Measurements from ENCODE around the gene VAT1. TPM values are rescaled to one million over a fixed set of nuclear protein-coding genes. Genes with fewer than 3 reads are reported as not detected.

The VAT1 gene
- total RNA-seq, 8 experiments from 2014 or later = 42.9 to 426 (median 125) TPM

DNA sequence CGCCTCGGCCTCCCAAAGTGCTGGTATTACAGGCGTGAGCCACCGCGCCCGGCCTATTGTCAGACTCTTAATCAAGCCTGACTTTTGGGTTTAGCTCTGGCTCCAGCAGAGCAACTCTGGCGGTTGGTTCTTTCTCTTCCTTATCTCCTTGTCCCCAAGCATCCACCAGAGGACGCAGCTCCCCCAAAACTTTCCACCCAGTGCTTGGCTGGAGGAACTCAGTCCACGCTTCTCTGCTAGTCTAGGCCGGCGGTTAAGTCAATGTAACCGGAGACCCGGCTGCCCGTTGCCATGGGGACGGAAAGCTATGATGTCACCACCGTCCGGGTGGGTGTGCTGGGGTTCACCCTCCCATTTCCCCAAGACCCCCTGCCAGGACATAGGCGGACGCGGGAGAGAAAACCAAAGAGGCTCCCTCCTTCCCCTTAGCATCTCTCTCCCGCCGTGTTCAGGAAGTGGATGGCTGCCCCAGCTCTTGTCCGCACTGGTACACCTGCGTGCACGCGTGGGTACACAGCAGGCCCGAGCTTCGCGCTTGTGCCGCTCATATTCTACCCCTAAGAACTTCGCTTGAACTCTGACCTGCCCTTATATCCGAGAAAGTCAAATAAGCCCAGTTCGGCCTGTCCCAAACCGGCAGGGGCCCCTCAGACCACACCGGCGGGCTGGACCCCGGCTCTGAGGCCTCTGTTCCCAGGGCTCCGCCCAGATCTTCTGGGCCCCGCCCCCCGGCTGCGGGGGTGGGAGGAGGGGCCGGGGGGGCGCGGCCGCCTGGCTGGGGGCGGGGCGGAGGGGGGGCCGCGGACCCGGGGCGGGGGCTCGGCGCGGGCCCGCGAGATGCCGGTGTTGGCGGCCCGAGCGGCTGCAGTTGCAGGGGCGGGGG lies 2.5 kb upstream of the VAT1 start, which contains the start of gene RND2:
TSS of gene RND2 (plus strand) at position 825 of the 883 bp plus-strand sequence. CDS start 117 bp downstream, outside the sequence.
- peak within 1 kb of the TSS; percentile 75 to 82 for H3K27ac ChIP-seq
- whole genome bisulfite sequencing, 10 experiments = 0 to 2% (median 0%) methylated on average over 1 to 22 of the region's 61 CpGs; no CpG with 5 or more reads in 6 of the 10 experiments
- in situ Hi-C loops (cut with MboI; ENCODE audit: low pct_unique_long_range_greater_than_20kb in 2 of 9, low sequenced_read_pairs in 9 of 9, unreplicated experiment in 9 of 9) = loop anchor here in 1 of 9 experiments (25.0 kb wide), 1 partner anchor 313 kb away; no protein-coding TSS in a partner anchor
- H3K4me3 ChIP-seq = peak within 1 kb of the TSS; percentile 44 to 50 (median 46)
- ATAC-seq (replicated peaks in 6 of 8) = peak; percentile 52 to 74 (median 66)
- H3K4me1 ChIP-seq (replicated peaks in 1 of 2) = peaks cover 29 to 34% of the 10 kb centered on the region in 2 donors

DNA sequence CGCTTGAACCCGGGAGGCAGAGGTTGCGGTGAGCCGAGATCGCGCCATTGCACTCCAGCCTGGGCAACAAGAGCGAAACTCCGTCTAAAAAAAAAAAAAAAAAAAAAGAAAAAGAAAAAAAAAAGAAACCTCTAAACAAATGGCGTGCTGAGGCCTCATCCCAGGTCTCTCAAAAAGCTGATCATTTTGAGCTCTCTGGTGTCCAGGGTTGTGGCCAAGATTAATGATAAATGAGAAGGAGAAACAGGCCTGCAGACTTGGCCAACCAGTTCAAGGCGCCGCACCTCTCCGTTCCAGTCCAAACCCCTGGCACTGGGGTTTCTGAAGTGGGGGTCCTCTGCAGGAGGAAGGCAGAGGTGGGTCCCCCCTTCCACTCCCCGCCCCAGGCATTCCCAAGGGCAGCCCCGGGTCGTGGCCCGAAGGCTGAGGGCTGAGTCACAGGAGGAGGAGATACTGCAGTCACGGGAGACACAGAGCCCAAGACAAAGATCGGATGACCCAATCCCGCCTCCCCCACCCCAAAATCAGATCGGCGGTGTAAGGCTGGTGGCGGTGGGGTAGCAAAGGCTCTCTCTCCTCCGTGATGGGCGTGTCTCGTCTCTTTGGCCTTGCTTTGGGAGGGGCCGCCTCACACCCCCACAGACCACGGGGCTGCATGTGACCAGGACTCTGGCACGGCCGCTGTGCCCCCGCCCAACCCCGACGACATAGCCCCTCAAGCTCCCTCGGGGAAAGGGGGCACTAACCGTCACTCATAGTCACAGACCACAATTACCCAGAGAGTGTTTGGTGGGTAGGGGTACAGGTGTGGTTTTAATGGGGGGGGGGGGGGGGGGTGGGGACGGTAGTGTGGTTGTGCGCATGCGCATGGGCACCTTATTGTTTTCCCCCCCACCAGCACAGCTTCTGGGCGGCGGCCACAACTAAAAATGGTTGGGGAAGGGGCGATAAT lies 1.1 kb downstream of the VAT1 start:
- Histone ChIP-seq H3K4me3 (peak overlapping the region; percentile 57 to 99 (median 68)), H3K4me1 (replicated peaks in 1 of 2) (peaks cover 34 to 37% of the 10 kb centered on the region in 2 donors), H3K27ac (peak overlapping the region; percentile 87)
- in situ Hi-C loops (cut with MboI; ENCODE audit: low pct_unique_long_range_greater_than_20kb in 2 of 9, low sequenced_read_pairs in 9 of 9, unreplicated experiment in 9 of 9) = loop anchor here in 1 of 9 experiments (25.0 kb wide), 1 partner anchor 316 kb away; no protein-coding TSS in a partner anchor
- WGBS, 10 experiments = 13 to 75% (median 20%) methylated on average over 2 to 11 of the region's 40 CpGs; no CpG with 5 or more reads in 5 of the 10 experiments
- ATAC-seq (replicated peaks in 6 of 8) = peak; percentile 7 to 46 (median 29)

DNA sequence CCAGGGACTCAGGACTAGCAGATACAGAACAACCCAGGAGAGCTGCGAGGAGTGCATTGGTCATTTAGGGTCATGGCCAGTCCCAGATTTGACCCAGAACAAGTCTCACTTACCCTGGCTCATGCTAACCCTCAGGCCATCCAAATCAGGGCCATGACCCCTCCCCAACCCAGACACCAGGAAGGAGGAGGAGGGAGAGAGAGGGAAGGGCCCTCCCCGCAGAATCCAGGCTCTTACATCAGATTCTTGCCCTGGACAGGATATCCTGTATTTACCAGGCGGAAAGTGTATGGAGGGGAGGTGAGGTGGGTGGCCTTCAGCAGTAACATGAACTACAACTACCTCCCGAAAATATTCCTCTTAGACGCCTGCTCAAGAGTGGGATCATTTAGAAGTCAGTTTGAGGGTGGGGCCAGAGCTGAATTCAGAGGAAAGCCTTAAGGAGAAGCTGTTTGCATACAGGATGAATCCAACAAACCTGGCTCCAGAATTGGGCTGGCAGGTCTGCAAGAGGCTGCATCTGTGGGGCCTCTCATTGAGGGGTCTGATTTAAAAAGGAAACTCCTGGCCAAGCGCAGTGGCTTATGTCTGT lies 2.1 kb downstream of the VAT1 start:
- Histone ChIP-seq H3K27ac (peak overlapping the region in 1 of 2 donors; percentile 87), H3K4me1 (replicated peaks in 1 of 2) (peaks cover 30 to 43% of the 10 kb centered on the region in 2 donors), H3K4me3 (peak overlapping the region; percentile 57 to 99 (median 68))
- 7 to 81% (median 33%) methylated on average over 1 to 5 of the region's 6 CpGs; no CpG with 5 or more reads in 4 of the 10 experiments for WGBS, 10 experiments
- in situ Hi-C loops (cut with MboI; ENCODE audit: low pct_unique_long_range_greater_than_20kb in 2 of 9, low sequenced_read_pairs in 9 of 9, unreplicated experiment in 9 of 9) = loop anchor here in 1 of 9 experiments (25.0 kb wide), 1 partner anchor 317 kb away; no protein-coding TSS in a partner anchor
- ATAC-seq (replicated peaks in 6 of 8) = peak in 2 of 8 experiments; percentile 1

DNA sequence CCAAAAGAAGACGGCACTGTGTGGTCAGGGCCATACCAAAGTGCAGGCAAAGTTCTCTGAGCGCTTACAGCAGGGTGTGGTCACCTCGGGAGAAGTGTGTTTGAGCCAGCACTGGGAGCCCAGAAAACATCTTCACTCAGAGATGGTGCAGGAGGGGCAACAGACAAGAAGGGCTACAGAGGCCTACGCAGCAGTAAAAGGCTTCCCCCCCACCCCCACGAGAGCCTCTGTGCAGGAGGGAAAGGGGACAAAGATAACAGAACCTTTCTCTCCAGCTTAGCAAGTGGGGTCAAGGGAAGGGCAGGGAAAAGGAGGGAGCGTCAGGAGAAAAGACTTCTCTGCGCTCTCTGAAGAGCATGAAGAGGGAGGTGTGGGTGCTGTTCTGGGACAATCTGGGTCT lies 2.8 kb downstream of the VAT1 start:
- Histone ChIP-seq H3K27ac (peak overlapping the region in 1 of 2 donors; percentile 87), H3K4me1 (replicated peaks in 1 of 2) (peaks cover 30 to 48% of the 10 kb centered on the region in 2 donors), H3K4me3 (peak overlapping the region; percentile 57 to 99 (median 68))
- peak in 2 of 8 experiments; percentile 2 for ATAC-seq (replicated peaks in 6 of 8)
- WGBS, 10 experiments = 0 to 60% (median 37%) methylated on average over 1 to 4 of the region's 7 CpGs; no CpG with 5 or more reads in 1 of the 10 experiments
- in situ Hi-C loops (cut with MboI; ENCODE audit: low pct_unique_long_range_greater_than_20kb in 2 of 9, low sequenced_read_pairs in 9 of 9, unreplicated experiment in 9 of 9) = loop anchor here in 1 of 9 experiments (25.0 kb wide), 1 partner anchor 318 kb away; no protein-coding TSS in a partner anchor

DNA sequence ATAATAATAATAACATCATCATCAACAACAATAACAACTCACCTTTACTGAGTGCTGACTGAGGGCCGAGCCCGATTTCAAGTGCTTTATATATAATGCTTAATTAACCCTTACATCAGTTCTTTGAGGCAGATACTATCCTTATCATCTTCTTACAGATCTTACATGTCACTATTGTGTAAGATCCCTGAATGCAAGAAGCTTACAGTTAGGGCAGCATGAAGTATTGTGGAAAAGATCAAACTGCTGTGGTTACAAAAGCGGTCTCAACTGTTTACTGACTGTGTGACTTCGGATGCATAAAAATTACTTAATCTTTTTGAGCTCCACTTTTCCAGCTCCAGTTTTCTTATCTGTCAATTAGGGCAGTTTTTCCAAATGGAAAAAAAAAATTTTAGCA lies 3.3 kb downstream of the VAT1 start:
- 47 to 100% (median 65%) methylated on average over 1 to 4 of the region's 4 CpGs for WGBS, 10 experiments
- in situ Hi-C loops (cut with MboI; ENCODE audit: low pct_unique_long_range_greater_than_20kb in 2 of 9, low sequenced_read_pairs in 9 of 9, unreplicated experiment in 9 of 9) = loop anchor here in 1 of 9 experiments (25.0 kb wide), 1 partner anchor 318 kb away; no protein-coding TSS in a partner anchor
- Histone ChIP-seq H3K4me3 (peak overlapping the region in 2 of 5 donors; percentile 58 to 68), H3K27ac (peak overlapping the region in 1 of 2 donors; percentile 87), H3K4me1 (replicated peaks in 1 of 2) (peaks cover 30 to 52% of the 10 kb centered on the region in 2 donors)
- ATAC-seq (replicated peaks in 6 of 8) = no peak

DNA sequence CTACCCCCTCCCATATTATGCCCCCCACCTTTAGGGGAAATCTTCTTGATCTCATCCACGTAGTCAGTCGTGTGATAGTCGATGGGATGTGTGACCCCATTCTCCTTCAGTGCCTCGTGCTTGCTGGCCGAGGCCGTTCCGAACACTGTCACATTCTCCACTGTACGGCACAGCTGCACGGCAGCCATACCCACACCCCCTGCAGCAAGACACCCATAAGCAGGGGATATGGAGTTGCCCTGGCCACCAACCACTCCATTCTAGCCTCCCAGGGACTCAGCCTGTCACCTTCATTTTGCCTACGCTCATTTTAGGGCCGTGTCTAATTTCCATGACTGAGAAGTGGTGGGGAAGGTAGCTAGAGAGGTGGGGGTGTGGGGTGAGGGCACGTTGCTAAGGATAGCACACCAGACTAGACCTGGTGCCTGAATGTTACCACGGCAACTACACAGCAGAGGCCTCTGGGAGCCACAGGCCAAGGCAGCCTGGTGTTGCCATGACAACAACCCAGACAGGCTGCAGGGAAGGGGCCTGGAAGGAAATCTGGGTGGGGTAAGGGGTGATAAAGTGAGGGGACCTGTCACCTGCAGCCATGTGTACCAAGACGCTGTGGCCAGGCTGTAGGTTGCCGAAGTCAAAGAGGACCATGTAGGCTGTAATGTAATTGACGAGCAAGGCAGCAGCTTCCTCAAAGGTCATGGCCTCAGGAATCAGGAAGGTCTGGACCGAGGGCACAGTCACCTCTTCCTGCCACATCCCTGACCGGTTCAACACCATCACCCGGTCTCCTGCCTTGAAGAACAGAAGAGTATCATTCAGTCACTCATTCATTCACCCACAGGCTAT lies 4.0 kb downstream of the VAT1 start:
- H3K27ac ChIP-seq = peak overlapping the region; percentile 14 to 57
- in situ Hi-C loops (cut with MboI; ENCODE audit: low pct_unique_long_range_greater_than_20kb in 2 of 9, low sequenced_read_pairs in 9 of 9, unreplicated experiment in 9 of 9) = loop anchor here in 1 of 9 experiments (25.0 kb wide), 1 partner anchor 319 kb away; no protein-coding TSS in a partner anchor

DNA sequence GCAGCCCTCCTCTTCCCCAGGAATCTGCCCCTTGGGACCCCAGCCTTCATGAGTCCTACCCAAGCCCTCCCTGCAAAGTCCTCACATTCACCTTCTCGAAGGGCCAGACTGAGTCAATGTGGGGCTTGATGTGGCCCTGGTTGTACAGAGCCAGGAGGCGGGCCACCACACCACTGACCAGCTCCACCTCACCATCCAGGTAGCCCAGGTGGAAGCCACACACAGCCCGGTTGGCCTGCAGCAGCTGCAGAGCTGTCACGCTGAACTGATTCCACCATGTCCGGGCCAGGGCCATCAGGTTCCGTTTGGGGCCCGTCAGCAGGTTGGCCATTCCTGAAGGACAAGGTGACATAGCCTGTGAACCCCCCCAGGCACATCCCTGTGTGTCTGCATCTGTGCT lies 6.0 kb downstream of the VAT1 start:
- Histone ChIP-seq H3K4me3 (no peak overlapping the region), H3K4me1 (replicated peaks in 1 of 2) (peaks cover 30 to 53% of the 10 kb centered on the region in 2 donors), H3K27ac (no peak overlapping the region)
- no peak for ATAC-seq (replicated peaks in 6 of 8)
- in situ Hi-C loops (cut with MboI; ENCODE audit: low pct_unique_long_range_greater_than_20kb in 2 of 9, low sequenced_read_pairs in 9 of 9, unreplicated experiment in 9 of 9) = loop anchor here in 1 of 9 experiments (25.0 kb wide), 1 partner anchor 321 kb away; no protein-coding TSS in a partner anchor
- whole genome bisulfite sequencing, 10 experiments = 100% methylated on average over 1 to 3 of the region's 7 CpGs; no CpG with 5 or more reads in 7 of the 10 experiments

More for the DNA sequence above, 4.0 kb downstream of the VAT1 start:
- Histone ChIP-seq H3K4me3 (peak overlapping the region in 3 of 5 donors; percentile 2 to 68 (median 58)), H3K4me1 (replicated peaks in 1 of 2) (peaks cover 30 to 53% of the 10 kb centered on the region in 2 donors)
- ATAC-seq (replicated peaks in 6 of 8) = peak in 5 of 8 experiments; percentile 66 to 70 (median 68)
- WGBS, 10 experiments = 14 to 80% (median 67%) methylated on average over 1 to 4 of the region's 19 CpGs; no CpG with 5 or more reads in 7 of the 10 experiments

DNA sequence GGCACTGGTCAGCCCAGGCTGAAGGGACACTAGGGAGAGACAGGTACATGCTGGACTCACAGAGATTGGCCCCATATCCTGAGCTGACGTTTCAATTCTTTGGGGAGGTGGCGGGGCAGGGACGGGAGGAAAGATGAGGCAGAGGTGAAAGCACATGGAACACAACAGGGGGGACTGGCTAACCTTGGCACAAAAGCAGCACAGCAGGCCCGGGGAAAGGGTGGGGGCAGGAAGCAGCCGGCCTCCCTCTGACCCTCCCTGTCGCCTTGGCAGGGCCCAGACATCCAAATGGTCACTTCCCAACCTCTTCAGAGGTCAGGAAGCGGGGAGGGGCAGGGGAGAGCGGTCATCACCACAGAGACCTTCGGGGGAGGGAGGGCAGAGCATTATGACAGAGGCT lies 6.6 kb downstream of the VAT1 start:
- 0% methylated on average over 1 of the region's 9 CpGs; no CpG with 5 or more reads in 9 of the 10 experiments for WGBS, 10 experiments
- in situ Hi-C loops (cut with MboI; ENCODE audit: low pct_unique_long_range_greater_than_20kb in 2 of 9, low sequenced_read_pairs in 9 of 9, unreplicated experiment in 9 of 9) = loop anchor here in 1 of 9 experiments (25.0 kb wide), 1 partner anchor 322 kb away; no protein-coding TSS in a partner anchor
- Histone ChIP-seq H3K4me3 (no peak overlapping the region), H3K4me1 (replicated peaks in 1 of 2) (peaks cover 30 to 53% of the 10 kb centered on the region in 2 donors), H3K27ac (no peak overlapping the region)
- ATAC-seq (replicated peaks in 6 of 8) = peak in 2 of 8 experiments; percentile 2 to 13

DNA sequence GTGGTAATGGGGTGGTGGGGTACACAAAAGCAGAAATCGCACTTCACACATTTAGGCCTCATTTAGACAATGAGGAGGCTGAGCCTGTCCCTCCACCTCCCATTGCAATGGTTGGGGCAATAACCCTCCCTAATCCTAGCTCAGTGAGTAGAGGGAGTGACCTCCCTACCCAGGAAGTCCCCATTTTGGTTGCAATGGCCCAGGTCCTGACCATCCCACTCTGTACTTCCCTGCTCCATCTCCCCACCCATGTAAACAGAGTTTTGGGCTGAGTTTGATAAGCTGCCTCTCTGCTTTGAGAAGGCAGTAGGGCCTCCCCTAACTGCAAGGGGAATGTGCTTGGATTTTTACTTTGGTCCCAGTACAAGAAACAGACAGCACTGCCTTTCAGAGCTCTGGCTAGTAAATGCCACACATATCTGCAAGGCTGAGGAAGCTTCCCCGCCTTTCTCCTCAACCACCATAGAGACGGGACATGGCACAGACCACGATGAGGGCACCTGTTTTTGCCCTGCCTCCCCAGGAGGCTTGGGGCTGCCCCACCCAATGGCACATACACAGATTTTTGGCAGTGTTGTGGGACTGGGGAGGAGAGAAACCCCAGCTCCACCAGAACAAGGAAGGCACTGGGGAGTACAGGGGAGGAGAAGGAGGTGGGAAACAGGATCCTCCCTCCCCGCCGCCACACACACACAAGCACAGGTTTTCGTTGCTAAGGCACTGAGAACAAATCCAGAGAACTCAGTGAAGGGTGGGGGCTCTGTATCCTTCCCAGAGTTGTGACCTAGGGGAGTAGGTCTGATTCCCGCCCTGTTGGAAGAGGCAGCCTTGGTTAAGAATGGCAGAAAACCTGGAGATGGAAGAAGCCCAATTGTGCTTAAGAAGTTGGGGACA lies 7.3 kb downstream of the VAT1 start:
- no peak overlapping the region for H3K27ac ChIP-seq
- H3K4me1 ChIP-seq (replicated peaks in 1 of 2) = peaks cover 24 to 46% of the 10 kb centered on the region in 2 donors
- peak in 3 of 8 experiments; percentile 3 to 5 (median 4) for ATAC-seq (replicated peaks in 6 of 8)
- 60 to 100% (median 100%) methylated on average over 1 to 7 of the region's 8 CpGs; no CpG with 5 or more reads in 5 of the 10 experiments for WGBS, 10 experiments
- H3K4me3 ChIP-seq = no peak overlapping the region
- in situ Hi-C loops (cut with MboI; ENCODE audit: low pct_unique_long_range_greater_than_20kb in 2 of 9, low sequenced_read_pairs in 9 of 9, unreplicated experiment in 9 of 9) = loop anchor here in 1 of 9 experiments (25.0 kb wide), 1 partner anchor 322 kb away; no protein-coding TSS in a partner anchor

DNA sequence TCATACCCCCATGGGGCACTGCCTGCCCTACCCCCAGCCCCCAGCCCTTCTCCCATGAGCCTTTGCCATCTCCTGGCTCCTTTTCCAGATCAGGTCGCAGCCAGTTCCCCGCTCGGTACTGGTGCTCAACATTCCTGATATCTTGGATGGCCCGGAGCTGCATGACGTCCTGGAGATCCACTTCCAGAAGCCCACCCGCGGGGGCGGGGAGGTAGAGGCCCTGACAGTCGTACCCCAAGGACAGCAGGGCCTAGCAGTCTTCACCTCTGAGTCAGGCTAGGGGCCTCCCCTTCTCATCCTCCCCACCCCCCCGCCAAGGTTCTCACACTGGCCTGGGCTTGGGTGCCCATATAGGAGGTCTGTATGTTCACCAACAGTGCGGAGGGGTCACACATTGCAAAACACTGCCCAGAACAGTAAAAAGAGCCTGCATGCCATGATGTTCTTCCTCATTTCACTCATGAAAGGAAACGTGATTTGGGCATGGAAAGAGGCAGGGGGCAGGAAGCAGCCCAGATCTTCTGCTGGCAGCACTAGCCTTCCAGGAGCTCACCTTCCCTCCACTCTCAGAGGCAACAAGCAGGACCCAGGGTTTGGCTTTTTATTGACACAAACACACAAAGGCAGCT lies 8.1 kb downstream of the VAT1 start:
- peak in 2 of 8 experiments; percentile 4 to 6 for ATAC-seq (replicated peaks in 6 of 8)
- in situ Hi-C loops (cut with MboI; ENCODE audit: low pct_unique_long_range_greater_than_20kb in 2 of 9, low sequenced_read_pairs in 9 of 9, unreplicated experiment in 9 of 9) = loop anchor here in 1 of 9 experiments (25.0 kb wide), 1 partner anchor 323 kb away; no protein-coding TSS in a partner anchor
- no peak overlapping the region for H3K4me3 ChIP-seq
- H3K4me1 ChIP-seq (replicated peaks in 1 of 2) = peaks cover 16 to 39% of the 10 kb centered on the region in 2 donors
- no peak overlapping the region for H3K27ac ChIP-seq
- WGBS, 10 experiments = 71 to 100% (median 90%) methylated on average over 1 to 2 of the region's 12 CpGs; no CpG with 5 or more reads in 5 of the 10 experiments

Data from motor neuron (in vitro differentiated cells).